Keratinocyte (primary cell): ENCODE measurements around the gene MYCBP2. TPM values are rescaled to one million over a fixed set of nuclear protein-coding genes. Genes with fewer than 3 reads are reported as not detected.

Experiments
- DNase-seq: peaks from one replicate; pipeline ENCODE4 v3.0.0-alpha.2; 2011; ENCODE audit warnings: low read depth, missing footprints, low spot score
- FAIRE-seq: peaks from 2 replicates; lab custom pipeline; 2011; peaks lifted over from hg19 to GRCh38; lab: Jason Lieb, UNC
- H2AFZ ChIP-seq: 2 replicates; pipeline ENCODE4 v1.6.0; 2012; ENCODE audit warnings: low read length, control low read depth, inconsistent platforms; ENCODE audit not compliant: control insufficient read depth
- H3K27ac ChIP-seq: 2 replicates; pipeline ENCODE4 v1.5.1; 2011; ENCODE audit warnings: low read length; ENCODE audit not compliant: control insufficient read depth, insufficient read depth
- H3K27me3 ChIP-seq: 3 replicates; pipeline ENCODE4 v1.6.0; 2011; ENCODE audit warnings: low read length; ENCODE audit not compliant: control insufficient read depth, insufficient read depth; ENCODE audit errors: extremely low read depth
- H3K36me3 ChIP-seq, 2 experiments: 2 replicates in 1 of 2; 3 replicates in 1 of 2; pipeline ENCODE4 v1.5.1; 2011; ENCODE audit warnings: low read length in 2 of 2, mild to moderate bottlenecking in 1 of 2; ENCODE audit not compliant: control insufficient read depth in 2 of 2, insufficient read depth in 2 of 2; ENCODE audit errors: extremely low read depth in 1 of 2
- H3K4me1 ChIP-seq: 3 replicates; pipeline ENCODE4 v1.5.1; 2011; ENCODE audit warnings: low read length; ENCODE audit not compliant: control insufficient read depth, insufficient read depth; ENCODE audit errors: extremely low read depth
- H3K4me2 ChIP-seq: 3 replicates; pipeline ENCODE4 v1.6.0; 2011; ENCODE audit warnings: low read depth, low read length; ENCODE audit not compliant: control insufficient read depth, insufficient read depth; ENCODE audit errors: extremely low read depth
- H3K4me3 ChIP-seq, 3 experiments: fragments of 200-600 bp in 1 of 3; sonication (generic) in 1 of 3; 2 replicates in 2 of 3; 3 replicates in 1 of 3; pipeline ENCODE4 v1.5.1; 2011 to 2016; ENCODE audit warnings: low read length in 3 of 3, mild to moderate bottlenecking in 3 of 3, control low read depth in 2 of 3, inconsistent platforms in 1 of 3, low read depth in 1 of 3, mixed read lengths in 1 of 3, mixed run types in 1 of 3, moderate library complexity in 1 of 3; ENCODE audit not compliant: control insufficient read depth in 2 of 3, insufficient read depth in 2 of 3; ENCODE audit errors: extremely low read depth in 1 of 3
- H3K79me2 ChIP-seq: 2 replicates; pipeline ENCODE4 v1.6.0; 2012; ENCODE audit warnings: low read length; ENCODE audit not compliant: control insufficient read depth, insufficient read depth
- H3K9ac ChIP-seq: 3 replicates; pipeline ENCODE4 v1.6.0; 2011; ENCODE audit warnings: low read length; ENCODE audit not compliant: control insufficient read depth, insufficient read depth; ENCODE audit errors: extremely low read depth
- H3K9me1 ChIP-seq: 3 replicates; pipeline ENCODE4 v1.6.0; 2011; ENCODE audit warnings: low read length; ENCODE audit not compliant: control insufficient read depth, insufficient read depth; ENCODE audit errors: extremely low read depth
- H3K9me3 ChIP-seq: 2 replicates; pipeline ENCODE4 v1.5.1; 2012; ENCODE audit warnings: low read depth, low read length; ENCODE audit not compliant: control insufficient read depth
- H4K20me1 ChIP-seq: 3 replicates; pipeline ENCODE4 v1.6.0; 2011; ENCODE audit warnings: low read length; ENCODE audit not compliant: control insufficient read depth, insufficient read depth; ENCODE audit errors: extremely low read depth
- CTCF ChIP-seq, 3 experiments: IDR thresholded peaks in 1 of 3; conservative IDR thresholded peaks in 1 of 3; optimal IDR thresholded peaks in 1 of 3; 2 replicates in 2 of 3; 3 replicates in 1 of 3; pipeline versions ENCODE3 to v1.5.1; 2011; ENCODE audit warnings: low read length in 3 of 3, mild to moderate bottlenecking in 3 of 3, moderate library complexity in 2 of 3, control low read depth in 1 of 3, inconsistent platforms in 1 of 3; ENCODE audit not compliant: insufficient read depth in 2 of 3; ENCODE audit errors: extremely low read depth in 1 of 3
- EZH2 ChIP-seq: IDR thresholded peaks from one replicate; pipeline ENCODE4 v1.6.1; 2012; ENCODE audit warnings: inconsistent platforms, mild to moderate bottlenecking, low read length, moderate library complexity
- dilution Hi-C: fragments of 300-500 bp; cut with MboI; formaldehyde crosslinking; loops from one replicate; pipeline ENCODE4 v1.7.0; 2020; ENCODE audit warnings: low sequenced_read_pairs; ENCODE audit not compliant: extremely low pct_ligation_motif_present
- polyA plus RNA-seq, 5 experiments: library from polyadenylated mRNA; depleted of rRNA in 3 of 5; stranded (reverse) in 3 of 5; stranded (forward) in 1 of 5; unstranded in 1 of 5; fragments of >200 nt; gene quantifications; 1 replicate in 1 of 5; 2 replicates in 3 of 5; 3 replicates in 1 of 5; pipeline versions ENCODE4 v1.2.1 to v1.2.3, GENCODE V29; 2011 to 2012; ENCODE audit warnings: missing spikeins in 2 of 5, low read depth in 1 of 5, low replicate concordance in 1 of 5

MYCBP2 gene
- polyA plus RNA-seq, 1 donor (not counting 4 experiments of a cell fraction or from before 2014, with no cell fraction given): 43.8 TPM

DNA sequence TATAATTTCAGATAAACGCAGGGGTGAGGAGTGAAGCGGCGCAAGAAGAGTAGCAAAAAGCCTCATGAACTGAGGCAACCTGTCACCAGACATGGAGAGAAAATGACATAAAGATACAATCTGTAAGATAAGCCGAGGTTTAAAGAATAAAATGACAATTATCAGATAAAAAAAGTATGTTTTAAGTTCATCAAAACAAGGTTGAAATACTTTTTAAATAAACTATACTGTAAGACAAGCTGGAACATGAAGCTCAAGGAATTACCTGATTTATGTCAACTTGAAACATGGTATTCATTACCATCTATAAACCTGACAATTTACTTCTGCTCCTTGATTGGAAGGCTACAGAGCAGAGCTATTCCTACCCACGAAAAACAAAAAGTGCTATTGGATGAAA lies 61.6 kb downstream of the MYCBP2 start:
- H3K4me3 ChIP-seq: no peak overlapping the region
- H3K9me3 ChIP-seq: no peaks in the 10 kb centered on the region
- H2AFZ ChIP-seq: no peak overlapping the region
- no peaks in the 10 kb centered on the region for H3K4me1 ChIP-seq
- no peaks in the 10 kb centered on the region for H3K79me2 ChIP-seq
- H3K27ac ChIP-seq: no peak overlapping the region
- H3K4me2 ChIP-seq: no peak overlapping the region
- peaks cover 2 to 4% of the 10 kb centered on the region in 2 experiments for H3K36me3 ChIP-seq
- DNase-seq (no peak), FAIRE-seq (no peak)
- H3K9ac ChIP-seq: no peak overlapping the region
- H4K20me1 ChIP-seq: no peaks in the 10 kb centered on the region
- H3K27me3 ChIP-seq: no peaks in the 10 kb centered on the region
- no peaks in the 10 kb centered on the region for H3K9me1 ChIP-seq
- TF ChIP-seq EZH2 (no peak), CTCF (optimal IDR thresholded peaks at IDR 0.05 in 1 of 3, IDR thresholded peaks at IDR 0.05 in 1 of 3, conservative IDR thresholded peaks at IDR 0.05 in 1 of 3; ENCODE audit: extremely low read depth in 1 of 3, insufficient read depth in 2 of 3, low read length in 3 of 3) (no peak)
- dilution Hi-C loops: no loop called here

DNA sequence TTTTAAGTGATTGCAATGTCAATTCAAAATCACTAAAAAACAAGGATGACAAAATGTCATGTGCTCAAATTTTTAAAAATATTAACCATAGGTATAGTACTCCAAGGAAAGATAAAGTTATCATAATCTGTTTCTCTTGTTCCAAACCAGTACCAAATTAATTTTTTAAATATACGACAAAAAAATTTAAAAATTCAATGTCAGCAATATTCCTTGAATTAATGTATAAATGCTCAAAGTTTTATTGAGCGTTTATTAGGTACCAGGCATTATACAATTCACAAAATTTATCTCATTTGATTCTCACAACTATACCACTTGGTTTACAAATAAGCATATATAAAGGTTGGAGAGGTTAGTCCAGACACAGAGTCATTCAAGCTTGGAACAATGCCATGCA lies 64.7 kb downstream of the MYCBP2 start:
- no peaks in the 10 kb centered on the region for H4K20me1 ChIP-seq
- H2AFZ ChIP-seq: no peak overlapping the region
- no peak overlapping the region for H3K9ac ChIP-seq
- no peak overlapping the region for H3K27ac ChIP-seq
- no peaks in the 10 kb centered on the region for H3K9me3 ChIP-seq
- H3K4me3 ChIP-seq: no peak overlapping the region
- H3K4me2 ChIP-seq: no peak overlapping the region
- DNase-seq: no peak
- dilution Hi-C loops: no loop called here
- no peaks in the 10 kb centered on the region for H3K4me1 ChIP-seq
- no peaks in the 10 kb centered on the region for H3K27me3 ChIP-seq
- no peaks in the 10 kb centered on the region for H3K9me1 ChIP-seq
- no peaks in the 10 kb centered on the region for H3K79me2 ChIP-seq
- H3K36me3 ChIP-seq: peaks cover 2 to 3% of the 10 kb centered on the region in 2 experiments
- FAIRE-seq: no peak
- TF ChIP-seq EZH2 (no peak), CTCF (optimal IDR thresholded peaks at IDR 0.05 in 1 of 3, IDR thresholded peaks at IDR 0.05 in 1 of 3, conservative IDR thresholded peaks at IDR 0.05 in 1 of 3; ENCODE audit: extremely low read depth in 1 of 3, insufficient read depth in 2 of 3, low read length in 3 of 3) (no peak)
